Memory B cell (primary cell): ENCODE measurements around the gene CATSPER1.
A peak's percentile ranks its signal among the peaks of the same experiment; 100 is the strongest.
"Not testable (repeated sequence)": the region's sequence is repeated elsewhere in the genome, so short reads cannot be mapped to it uniquely, and the experiment has no call there.

Experiments used
- ATAC-seq: fragments of 150-1000 bp; cut with Tn5 transposase; 2 replicates; pipeline ENCODE4 v1.10.0; 2021; ENCODE audit warnings: low read depth, mild to moderate bottlenecking, moderate library complexity
- DNase-seq, 2 donors: peaks; one replicate each; pipeline ENCODE4 v3.0.0; 2022; ENCODE audit warnings: low spot score in 2 of 2
- H3K27ac Mint-ChIP-seq: one replicate; pipeline ENCODE4 v1.8.0; 2022; ENCODE audit warnings: mild to moderate bottlenecking, moderate library complexity, mixed read lengths
- H3K27me3 Mint-ChIP-seq: one replicate; pipeline ENCODE4 v1.8.0; 2022; ENCODE audit warnings: mixed read lengths
- H3K36me3 Mint-ChIP-seq: one replicate; pipeline ENCODE4 v1.8.0; 2022; ENCODE audit warnings: mild to moderate bottlenecking, mixed read lengths
- H3K4me1 Mint-ChIP-seq: one replicate; pipeline ENCODE4 v1.8.0; 2022; ENCODE audit warnings: mixed read lengths
- H3K4me3 Mint-ChIP-seq: one replicate; pipeline ENCODE4 v1.8.0; 2022; ENCODE audit warnings: mild to moderate bottlenecking, moderate library complexity, mixed read lengths
- H3K9me3 Mint-ChIP-seq: one replicate; pipeline ENCODE4 v1.8.0; 2022; ENCODE audit warnings: mixed read lengths

Gene CATSPER1

GRCh38 chr11:66045177-66045639 is 18.9 kb upstream of the CATSPER1 start:
- peaks cover 11% of the 10 kb centered on the region for H3K4me1 Mint-ChIP-seq
- peak; percentile 99 for ATAC-seq

GRCh38 chr11:66044757-66045156 is 18.5 kb upstream of the CATSPER1 start:
- H3K9me3 Mint-ChIP-seq = no peaks in the 10 kb centered on the region
- peaks cover 11% of the 10 kb centered on the region for H3K4me1 Mint-ChIP-seq
- peak; percentile 4 for ATAC-seq
- H3K4me3 Mint-ChIP-seq = no peak overlapping the region
- H3K27me3 Mint-ChIP-seq = peaks cover 3% of the 10 kb centered on the region
- no peak for DNase-seq
- no peaks in the 10 kb centered on the region for H3K36me3 Mint-ChIP-seq
- H3K27ac Mint-ChIP-seq = no peak overlapping the region

More at GRCh38 chr11:66045177-66045639, 18.9 kb upstream of the CATSPER1 start:
- Mint-ChIP-seq H3K36me3 (no peaks in the 10 kb centered on the region), H3K9me3 (no peaks in the 10 kb centered on the region), H3K27ac (no peak overlapping the region), H3K4me3 (no peak overlapping the region), H3K27me3 (peaks cover 3% of the 10 kb centered on the region)
- peak; percentile 86 to 87 for DNase-seq

GRCh38 chr11:66042996-66043906 is 17.0 kb upstream of the CATSPER1 start:
- H3K9me3 Mint-ChIP-seq = no peaks in the 10 kb centered on the region
- no peak overlapping the region for H3K27ac Mint-ChIP-seq
- H3K36me3 Mint-ChIP-seq = no peaks in the 10 kb centered on the region
- no peak overlapping the region for H3K4me3 Mint-ChIP-seq
- peaks cover 5% of the 10 kb centered on the region for H3K4me1 Mint-ChIP-seq
- ATAC-seq (no peak), DNase-seq (no peak)
- no peaks in the 10 kb centered on the region for H3K27me3 Mint-ChIP-seq

- DNase-seq = no peak
- Mint-ChIP-seq H3K9me3 (no peaks in the 10 kb centered on the region), H3K27ac (no peak overlapping the region), H3K27me3 (no peaks in the 10 kb centered on the region), H3K4me3 (no peak overlapping the region), H3K36me3 (no peaks in the 10 kb centered on the region), H3K4me1 (peaks cover 5% of the 10 kb centered on the region)
- ATAC-seq = no peak
Observed at GRCh38 chr11:66042227-66042995, 16.1 kb upstream of the CATSPER1 start.

GRCh38 chr11:66039765-66040164 is 13.5 kb upstream of the CATSPER1 start:
- no peak for DNase-seq
- Mint-ChIP-seq H3K27me3 (peaks cover 3% of the 10 kb centered on the region), H3K4me1 (peaks cover 2% of the 10 kb centered on the region), H3K9me3 (no peaks in the 10 kb centered on the region), H3K27ac (no peak overlapping the region), H3K36me3 (no peaks in the 10 kb centered on the region), H3K4me3 (no peak overlapping the region)
- ATAC-seq = no peak

- Mint-ChIP-seq H3K4me1 (no peaks in the 10 kb centered on the region), H3K9me3 (no peaks in the 10 kb centered on the region)
- ATAC-seq = no peak
Observed at GRCh38 chr11:66037327-66037726, 11.0 kb upstream of the CATSPER1 start.

GRCh38 chr11:66036334-66036710 is 10.0 kb upstream of the CATSPER1 start:
- ATAC-seq = no peak
- DNase-seq = no peak
- H3K4me1 Mint-ChIP-seq = no peaks in the 10 kb centered on the region
- no peaks in the 10 kb centered on the region for H3K9me3 Mint-ChIP-seq
- H3K27me3 Mint-ChIP-seq = peaks cover 5% of the 10 kb centered on the region
- no peaks in the 10 kb centered on the region for H3K36me3 Mint-ChIP-seq
- no peak overlapping the region for H3K4me3 Mint-ChIP-seq
- no peak overlapping the region for H3K27ac Mint-ChIP-seq

More at GRCh38 chr11:66037327-66037726, 11.0 kb upstream of the CATSPER1 start:
- Mint-ChIP-seq H3K27me3 (peaks cover 5% of the 10 kb centered on the region), H3K36me3 (no peaks in the 10 kb centered on the region), H3K4me3 (no peak overlapping the region), H3K27ac (no peak overlapping the region)
- no peak for DNase-seq

GRCh38 chr11:66035653-66036333 is 9.5 kb upstream of the CATSPER1 start:
- Mint-ChIP-seq H3K9me3 (no peaks in the 10 kb centered on the region), H3K4me3 (no peak overlapping the region), H3K36me3 (no peaks in the 10 kb centered on the region), H3K4me1 (no peaks in the 10 kb centered on the region), H3K27ac (no peak overlapping the region), H3K27me3 (peaks cover 5% of the 10 kb centered on the region)
- DNase-seq = no peak
- no peak for ATAC-seq

- ATAC-seq (peak; percentile 29), DNase-seq (no peak)
- Mint-ChIP-seq H3K27ac (no peak overlapping the region), H3K27me3 (peaks cover 5% of the 10 kb centered on the region), H3K36me3 (no peaks in the 10 kb centered on the region), H3K9me3 (no peaks in the 10 kb centered on the region), H3K4me1 (no peaks in the 10 kb centered on the region), H3K4me3 (no peak overlapping the region)
Observed at GRCh38 chr11:66032957-66033735, 6.9 kb upstream of the CATSPER1 start.

GRCh38 chr11:66023186-66023440 is 3.2 kb downstream of the CATSPER1 start:
- not testable (repeated sequence) for H3K27me3 Mint-ChIP-seq, ATAC-seq, H3K4me1 Mint-ChIP-seq, H3K9me3 Mint-ChIP-seq, H3K4me3 Mint-ChIP-seq, H3K27ac Mint-ChIP-seq, H3K36me3 Mint-ChIP-seq, DNase-seq

- H3K36me3 Mint-ChIP-seq = no peaks in the 10 kb centered on the region
- H3K4me1 Mint-ChIP-seq = peaks cover 8% of the 10 kb centered on the region
- ATAC-seq = peak; percentile 93
- no peak overlapping the region for H3K27ac Mint-ChIP-seq
- DNase-seq = peak; percentile 79 to 93
- H3K9me3 Mint-ChIP-seq = no peaks in the 10 kb centered on the region
- H3K27me3 Mint-ChIP-seq = peaks cover 9% of the 10 kb centered on the region
- peak overlapping the region; percentile 39 for H3K4me3 Mint-ChIP-seq
Observed at GRCh38 chr11:66022401-66023185, 3.7 kb downstream of the CATSPER1 start.

GRCh38 chr11:66020618-66021357 is 5.5 kb downstream of the CATSPER1 start:
- no peaks in the 10 kb centered on the region for H3K36me3 Mint-ChIP-seq

More at GRCh38 chr11:66020618-66021357, 5.5 kb downstream of the CATSPER1 start:
- Mint-ChIP-seq H3K27me3 (peaks cover 9% of the 10 kb centered on the region), H3K4me3 (no peak overlapping the region), H3K4me1 (peaks cover 10% of the 10 kb centered on the region), H3K27ac (no peak overlapping the region), H3K9me3 (no peaks in the 10 kb centered on the region)
- DNase-seq (no peak), ATAC-seq (no peak)
